Iris pigment epithelial cell (primary cell): ENCODE measurements around the gene LYPLAL1.
"Not testable (repeated sequence)": the region's sequence is repeated elsewhere in the genome, so short reads cannot be mapped to it uniquely, and the experiment has no call there.

ENCODE experiments used
- DNase-seq: peaks from one replicate; pipeline ENCODE4 v3.0.0-alpha.2; 2011; ENCODE audit warnings: low read depth

LYPLAL1 gene

DNA sequence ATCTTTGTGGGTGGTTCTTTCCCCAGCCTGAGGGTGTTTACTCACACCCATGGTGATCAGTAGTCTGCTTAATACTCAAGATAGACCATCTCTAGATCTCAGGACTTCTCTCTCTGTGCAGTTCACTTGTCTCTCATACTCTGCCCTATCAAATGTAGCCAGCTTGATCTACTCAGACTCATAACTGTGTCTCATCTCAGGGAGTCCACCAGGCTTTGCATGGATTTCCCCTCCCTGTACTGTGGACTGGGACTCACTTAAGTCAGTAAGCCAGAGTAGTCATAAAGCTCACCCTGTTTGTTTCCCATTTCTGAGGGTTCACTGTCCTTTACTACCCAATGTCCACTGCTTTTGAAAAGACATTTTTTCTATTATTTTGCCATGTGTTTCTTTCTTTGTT, 41.8 kb downstream of the LYPLAL1 start:
- peak; percentile 6 for DNase-seq

- DNase-seq, result peak; percentile 5
Observed at GRCh38 chr1:219220945-219221344, 47.3 kb downstream of the LYPLAL1 start.

DNA sequence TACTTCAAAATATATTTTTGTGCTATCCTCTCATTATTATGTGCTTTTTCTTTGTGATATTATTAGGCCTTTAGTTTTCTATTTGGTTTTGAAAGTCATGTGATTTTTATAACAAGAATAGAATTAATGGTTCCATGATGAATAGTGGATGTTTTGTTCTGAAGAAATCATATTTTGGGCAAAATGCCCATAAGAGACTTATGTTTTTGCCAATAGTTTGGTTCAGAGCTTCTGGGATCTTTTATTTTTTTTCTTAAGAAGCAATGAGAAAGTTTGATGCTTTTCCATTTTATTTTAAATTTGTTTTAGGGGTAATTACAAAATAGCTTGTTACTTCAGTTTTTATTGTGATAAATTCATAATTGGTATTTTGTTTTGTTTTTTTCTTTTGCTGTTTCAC, 49.8 kb downstream of the LYPLAL1 start:
- no peak for DNase-seq

DNA sequence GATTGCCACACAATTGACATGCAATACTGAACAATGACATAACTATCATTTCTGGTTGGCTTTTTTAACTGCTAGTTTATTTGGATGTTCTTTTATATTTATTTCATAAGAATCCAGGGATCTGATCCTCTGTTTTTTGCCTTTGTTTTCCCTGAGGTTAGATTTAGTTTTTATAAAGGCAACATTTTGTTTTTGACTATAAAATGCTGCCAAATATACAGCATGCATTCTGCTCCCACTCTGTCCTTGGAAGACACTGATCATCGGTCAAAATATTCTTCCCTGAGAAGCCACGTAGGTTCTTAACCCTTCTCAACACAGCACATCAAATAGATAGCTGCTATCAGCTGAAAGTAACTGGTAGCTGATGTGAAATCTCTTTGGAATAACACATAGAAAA, 52.5 kb downstream of the LYPLAL1 start:
- no peak for DNase-seq

- peak; percentile 16 for DNase-seq
Observed at GRCh38 chr1:219227360-219228057, 53.8 kb downstream of the LYPLAL1 start.

DNA sequence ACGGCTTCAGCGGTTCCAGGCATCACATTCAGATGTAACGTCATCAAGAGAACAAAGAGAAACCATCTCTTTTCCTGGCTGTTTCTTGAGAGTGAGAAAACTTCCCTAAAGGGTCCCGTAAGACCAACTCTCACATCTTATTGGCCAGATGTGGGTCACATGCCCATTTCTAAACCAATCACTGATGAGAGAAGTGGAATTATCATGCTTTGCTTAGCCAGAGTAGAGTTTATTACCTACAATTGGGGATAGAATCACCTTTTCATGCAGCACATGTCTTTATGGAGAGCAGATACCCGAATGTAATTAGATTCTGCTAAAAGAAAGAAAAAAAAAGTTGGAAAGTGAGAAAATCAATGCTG, 54.4 kb downstream of the LYPLAL1 start:
- DNase-seq, result no peak

GRCh38 chr1:219232890-219233289, 59.2 kb downstream of the LYPLAL1 start:
- no peak for DNase-seq

DNA sequence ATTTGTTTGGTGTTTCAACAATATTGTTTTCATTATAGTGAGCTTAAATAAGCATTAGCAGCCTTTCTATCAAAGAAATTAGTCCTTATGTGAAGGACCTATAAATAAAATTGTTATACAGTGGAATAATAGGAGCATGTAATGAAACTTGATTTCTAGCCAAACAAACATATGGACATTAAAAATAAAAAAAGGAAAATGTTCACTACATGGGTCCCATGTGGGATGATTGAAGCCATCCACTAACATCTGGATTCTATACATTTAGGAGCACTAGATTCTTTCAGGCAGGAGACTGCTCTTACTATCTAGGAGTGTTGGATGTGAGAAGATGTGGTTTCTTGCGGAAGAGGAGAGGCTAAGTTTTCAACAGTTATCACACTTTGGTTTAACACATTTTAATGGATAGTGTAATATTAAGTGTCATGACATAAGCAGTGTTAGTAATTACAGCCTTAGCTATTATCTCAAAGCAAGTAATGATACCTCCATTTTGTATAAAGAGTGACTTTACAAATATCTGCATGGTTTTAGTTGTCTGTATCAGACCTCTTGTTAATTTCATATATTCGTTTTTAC, 62.3 kb downstream of the LYPLAL1 start:
- DNase-seq, result no peak

DNA sequence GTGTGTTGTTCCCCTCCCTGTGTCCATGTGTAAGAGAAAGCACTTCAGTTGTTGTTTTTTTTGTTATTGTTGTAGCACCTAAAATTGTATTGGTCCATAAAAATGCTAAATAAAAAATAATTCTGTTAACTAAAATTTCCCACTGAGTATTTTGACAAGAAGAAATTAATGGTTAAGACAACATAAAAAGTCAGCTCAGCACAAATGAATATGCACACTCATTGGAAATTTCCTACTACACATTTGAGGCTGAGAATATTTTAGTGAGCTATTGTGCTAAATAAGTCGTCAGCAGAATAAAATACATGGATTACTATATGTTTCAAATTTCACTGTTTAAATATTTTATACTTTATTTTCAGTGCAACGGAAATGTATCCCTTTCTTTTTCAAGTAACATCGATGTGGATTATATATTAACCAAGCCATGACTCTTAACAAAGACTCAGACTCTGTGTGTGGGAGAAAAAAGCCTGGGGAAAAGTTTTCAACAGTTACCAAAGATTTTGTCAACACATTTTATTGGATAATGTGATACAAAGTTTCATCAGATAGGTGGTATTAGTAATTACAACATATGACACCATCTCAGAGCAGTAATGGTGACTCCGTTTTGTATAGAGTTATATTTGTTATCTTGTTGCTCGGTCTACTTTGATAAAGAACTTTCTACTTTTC, 63.4 kb downstream of the LYPLAL1 start:
- DNase-seq, result no peak

DNA sequence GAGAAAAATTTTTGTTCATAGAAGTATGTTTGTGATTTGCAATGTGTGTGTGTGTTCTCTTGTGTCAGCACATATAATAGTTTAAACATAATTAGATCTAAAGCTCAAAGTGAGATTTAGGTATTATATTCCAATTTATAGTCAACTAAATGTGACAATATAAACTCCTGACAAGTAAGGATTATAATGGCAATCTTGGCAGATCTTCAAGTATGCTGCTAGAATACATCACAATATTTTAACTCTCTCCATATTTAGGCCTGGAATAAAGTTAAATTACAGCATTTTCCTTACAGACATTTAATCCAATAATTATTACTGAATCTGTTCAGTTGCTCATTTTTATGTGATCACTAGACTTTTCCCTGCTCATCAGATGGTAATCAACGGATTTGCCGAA, 65.8 kb downstream of the LYPLAL1 start:
- DNase-seq, result peak; percentile 17

GRCh38 chr1:219244864-219245263, 71.2 kb downstream of the LYPLAL1 start:
- DNase-seq, result no peak

DNA sequence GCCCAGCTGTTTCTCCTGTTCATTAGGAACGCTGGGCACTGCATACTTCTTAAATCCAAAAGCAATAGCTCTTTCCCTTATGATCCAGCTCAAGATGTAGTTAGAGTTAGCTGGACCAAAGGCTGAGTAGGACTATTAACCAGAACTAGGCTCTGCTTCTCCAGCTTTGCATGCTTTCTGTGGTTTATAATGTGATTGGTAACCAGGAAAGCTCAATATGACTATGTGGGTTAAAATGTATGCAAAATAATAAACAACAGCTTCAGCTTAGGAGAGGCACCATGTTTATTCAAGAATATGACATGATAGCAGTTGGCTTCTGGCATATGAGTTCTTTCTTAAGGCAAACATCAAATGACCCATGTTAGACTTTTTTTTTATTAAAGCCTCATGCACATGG, 73.8 kb downstream of the LYPLAL1 start:
- DNase-seq, result peak; percentile 16

DNA sequence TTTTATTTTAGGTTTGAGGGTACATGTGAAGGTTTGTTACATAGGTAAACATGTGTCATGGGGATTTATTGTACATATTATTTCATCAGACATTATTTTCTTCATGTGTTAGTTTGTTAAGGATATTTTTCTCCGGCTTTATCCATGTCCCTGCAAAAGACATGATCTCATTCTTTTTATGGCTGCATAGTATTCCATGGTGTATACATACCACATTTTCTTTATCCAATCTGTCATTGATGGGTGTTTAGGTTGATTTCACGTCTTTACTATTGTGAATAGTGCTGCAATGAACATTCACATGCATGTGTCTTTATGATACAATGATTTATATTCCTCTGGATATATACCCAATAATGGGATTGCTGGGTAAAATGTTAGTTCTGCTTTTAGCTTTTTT, 76.8 kb downstream of the LYPLAL1 start:
- not testable (repeated sequence) for DNase-seq

GRCh38 chr1:219257751-219258150, 84.1 kb downstream of the LYPLAL1 start:
- no peak for DNase-seq

DNA sequence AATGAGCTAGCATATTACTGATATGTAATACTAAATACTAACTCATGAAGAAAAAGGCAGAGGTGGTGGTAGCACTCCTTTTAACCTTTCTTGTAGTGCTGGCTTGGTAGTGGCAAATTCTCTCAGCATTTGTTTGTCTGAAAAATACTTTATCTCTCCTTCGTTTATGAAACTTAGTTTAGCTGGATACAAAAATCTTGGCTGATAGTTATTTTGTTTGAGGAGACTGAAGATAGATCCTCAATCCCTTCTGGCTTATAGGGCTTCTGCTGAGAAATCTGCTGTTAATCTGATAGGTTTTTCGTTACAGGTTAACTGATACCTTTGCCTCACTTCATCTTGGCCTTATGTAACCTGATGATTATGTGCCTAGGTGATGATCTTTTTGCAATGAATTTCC, 87.8 kb downstream of the LYPLAL1 start:
- DNase-seq, result no peak
